VCaP (cell line): Measurements from ENCODE around the gene ARHGEF37.

Experiments used
- H3K27ac ChIP-seq: fragments of 450-650 bp; 2 replicates; pipeline ENCODE4 v1.5.1; 2017
- CTCF ChIP-seq: fragments of 450-650 bp; conservative IDR thresholded peaks from 2 replicates; pipeline ENCODE4 v1.5.1; 2017; ENCODE audit warnings: mild to moderate bottlenecking, moderate library complexity

ARHGEF37 gene

GRCh38 chr5:149552553-149553160 is 28.6 kb upstream of the ARHGEF37 start:
- no peak for TF ChIP-seq CTCF
- H3K27ac ChIP-seq = peak overlapping the region; percentile 98

DNA sequence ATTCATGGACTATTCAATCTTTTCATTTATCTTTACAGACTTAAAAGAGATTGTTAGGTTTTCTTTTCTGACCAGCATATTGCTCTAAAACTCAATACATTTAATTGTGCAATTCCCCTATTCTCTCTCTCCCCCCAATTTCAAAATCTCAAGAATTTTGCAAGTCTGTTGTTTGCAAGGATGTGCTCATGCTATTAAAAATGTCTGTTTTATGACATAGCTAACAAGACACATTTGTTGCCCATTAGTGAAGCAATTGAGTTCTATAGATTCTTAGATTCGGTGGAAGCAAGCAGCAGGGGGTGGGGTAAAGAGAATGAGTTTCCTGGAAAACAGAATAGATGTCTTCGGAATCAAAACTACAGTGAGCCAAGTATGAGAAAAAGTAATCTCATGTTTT is 21.6 kb upstream of the ARHGEF37 start:
- no peak for TF ChIP-seq CTCF
- no peak overlapping the region for H3K27ac ChIP-seq

GRCh38 chr5:149561848-149562247 is 19.4 kb upstream of the ARHGEF37 start:
- peak overlapping the region; percentile 35 for H3K27ac ChIP-seq
- no peak for TF ChIP-seq CTCF

- TF ChIP-seq CTCF = no peak
- no peak overlapping the region for H3K27ac ChIP-seq
Measured at GRCh38 chr5:149563466-149563865, 17.8 kb upstream of the ARHGEF37 start.

GRCh38 chr5:149564542-149565140 is 16.7 kb upstream of the ARHGEF37 start:
- TF ChIP-seq CTCF = peak; percentile 66

DNA sequence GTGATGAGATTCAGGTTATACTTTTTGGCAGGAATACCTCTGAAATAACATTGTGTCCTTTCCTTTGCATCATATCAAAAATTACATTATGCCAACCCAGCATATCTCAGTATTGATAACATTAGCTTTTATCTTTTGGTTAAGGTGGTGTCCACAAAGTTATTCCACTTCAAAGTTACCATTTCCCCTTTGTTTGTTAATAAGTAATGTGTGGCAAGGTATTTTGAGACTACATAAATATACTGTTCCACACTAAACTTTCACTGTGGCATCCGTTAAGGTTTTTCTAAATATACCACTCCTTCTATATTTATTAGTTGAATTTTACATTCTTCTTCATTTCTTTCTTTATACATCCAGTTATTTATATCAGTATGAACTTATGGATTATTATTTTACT is 14.1 kb upstream of the ARHGEF37 start:
- no peak overlapping the region for H3K27ac ChIP-seq
- no peak for TF ChIP-seq CTCF

More at GRCh38 chr5:149564542-149565140, 16.7 kb upstream of the ARHGEF37 start:
- peak overlapping the region; percentile 41; the same call in 1 of the 2 replicates for H3K27ac ChIP-seq

- H3K27ac ChIP-seq = no peak overlapping the region
- TF ChIP-seq CTCF = no peak
Measured at GRCh38 chr5:149572170-149572569, 9.1 kb upstream of the ARHGEF37 start.
